ENCODE measurements around the gene IGF1R.

Gene IGF1R

GRCh38 chr15:98881526-98882520 lies 233.5 kb downstream of the IGF1R start:
- DNase-seq (ENCODE audit: low spot score) (no peak), ATAC-seq (ENCODE audit: low read depth) (peak; percentile 28)
- H3K4me1 ChIP-seq (ENCODE audit: insufficient read depth, poor library complexity, severe bottlenecking) = peaks cover 28% of the 10 kb centered on the region
- TF ChIP-seq CTCF (IDR thresholded peaks at IDR 0.05; ENCODE audit: poor library complexity, severe bottlenecking) = peak; percentile 89
- no peaks in the 10 kb centered on the region for H3K36me3 ChIP-seq (ENCODE audit: low read depth)
- no peaks in the 10 kb centered on the region for H3K27me3 ChIP-seq (ENCODE audit: insufficient read depth, poor library complexity, severe bottlenecking)
- peak overlapping the region; percentile 100 for H3K27ac ChIP-seq (ENCODE audit: poor library complexity, severe bottlenecking)
- no peak overlapping the region for H3K4me3 ChIP-seq (ENCODE audit: severe bottlenecking)
- H3K9me3 ChIP-seq (ENCODE audit: severe bottlenecking) = no peaks in the 10 kb centered on the region

GRCh38 chr15:98883478-98883877 lies 235.1 kb downstream of the IGF1R start:
- H3K4me3 ChIP-seq (ENCODE audit: severe bottlenecking) = no peak overlapping the region
- no peaks in the 10 kb centered on the region for H3K9me3 ChIP-seq (ENCODE audit: severe bottlenecking)
- TF ChIP-seq CTCF (IDR thresholded peaks at IDR 0.05; ENCODE audit: poor library complexity, severe bottlenecking) = no peak
- no peak for DNase-seq (ENCODE audit: low spot score)
- no peaks in the 10 kb centered on the region for H3K27me3 ChIP-seq (ENCODE audit: insufficient read depth, poor library complexity, severe bottlenecking)
- peaks cover 22% of the 10 kb centered on the region for H3K4me1 ChIP-seq (ENCODE audit: insufficient read depth, poor library complexity, severe bottlenecking)
- peak overlapping the region; percentile 100 for H3K27ac ChIP-seq (ENCODE audit: poor library complexity, severe bottlenecking)
- ATAC-seq (ENCODE audit: low read depth) = no peak
- H3K36me3 ChIP-seq (ENCODE audit: low read depth) = no peaks in the 10 kb centered on the region

- Histone ChIP-seq H3K4me1 (ENCODE audit: insufficient read depth, poor library complexity, severe bottlenecking) (peaks cover 36% of the 10 kb centered on the region), H3K27ac (ENCODE audit: poor library complexity, severe bottlenecking) (peak overlapping the region; percentile 100), H3K36me3 (ENCODE audit: low read depth) (no peaks in the 10 kb centered on the region), H3K4me3 (ENCODE audit: severe bottlenecking) (no peak overlapping the region), H3K9me3 (ENCODE audit: severe bottlenecking) (no peaks in the 10 kb centered on the region), H3K27me3 (ENCODE audit: insufficient read depth, poor library complexity, severe bottlenecking) (no peaks in the 10 kb centered on the region)
- TF ChIP-seq CTCF (IDR thresholded peaks at IDR 0.05; ENCODE audit: poor library complexity, severe bottlenecking) = no peak
- ATAC-seq (ENCODE audit: low read depth) = no peak
- DNase-seq (ENCODE audit: low spot score) = no peak
These were observed 236.6 kb downstream of the IGF1R start for GRCh38 chr15:98884894-98885293.

- no peak for DNase-seq (ENCODE audit: low spot score)
- no peak overlapping the region for H3K4me3 ChIP-seq (ENCODE audit: severe bottlenecking)
- no peak for ATAC-seq (ENCODE audit: low read depth)
- H3K9me3 ChIP-seq (ENCODE audit: severe bottlenecking) = no peaks in the 10 kb centered on the region
- H3K27me3 ChIP-seq (ENCODE audit: insufficient read depth, poor library complexity, severe bottlenecking) = no peaks in the 10 kb centered on the region
- TF ChIP-seq CTCF (IDR thresholded peaks at IDR 0.05; ENCODE audit: poor library complexity, severe bottlenecking) = no peak
- H3K36me3 ChIP-seq (ENCODE audit: low read depth) = peaks cover 8% of the 10 kb centered on the region; the same call in 1 of the 2 replicates
- H3K27ac ChIP-seq (ENCODE audit: poor library complexity, severe bottlenecking) = peak overlapping the region; percentile 100
- H3K4me1 ChIP-seq (ENCODE audit: insufficient read depth, poor library complexity, severe bottlenecking) = peaks cover 33% of the 10 kb centered on the region
These were observed 239.6 kb downstream of the IGF1R start for GRCh38 chr15:98887976-98888375.
